ENCODE measurements around the gene GPR156. TPM values are rescaled to one million over a fixed set of nuclear protein-coding genes. Genes with fewer than 3 reads are reported as not detected.
A peak's percentile ranks its signal among the peaks of the same experiment; 100 is the strongest.

Gene GPR156
- total RNA-seq, 1 donor from 2014 or later = 2.0 TPM

DNA sequence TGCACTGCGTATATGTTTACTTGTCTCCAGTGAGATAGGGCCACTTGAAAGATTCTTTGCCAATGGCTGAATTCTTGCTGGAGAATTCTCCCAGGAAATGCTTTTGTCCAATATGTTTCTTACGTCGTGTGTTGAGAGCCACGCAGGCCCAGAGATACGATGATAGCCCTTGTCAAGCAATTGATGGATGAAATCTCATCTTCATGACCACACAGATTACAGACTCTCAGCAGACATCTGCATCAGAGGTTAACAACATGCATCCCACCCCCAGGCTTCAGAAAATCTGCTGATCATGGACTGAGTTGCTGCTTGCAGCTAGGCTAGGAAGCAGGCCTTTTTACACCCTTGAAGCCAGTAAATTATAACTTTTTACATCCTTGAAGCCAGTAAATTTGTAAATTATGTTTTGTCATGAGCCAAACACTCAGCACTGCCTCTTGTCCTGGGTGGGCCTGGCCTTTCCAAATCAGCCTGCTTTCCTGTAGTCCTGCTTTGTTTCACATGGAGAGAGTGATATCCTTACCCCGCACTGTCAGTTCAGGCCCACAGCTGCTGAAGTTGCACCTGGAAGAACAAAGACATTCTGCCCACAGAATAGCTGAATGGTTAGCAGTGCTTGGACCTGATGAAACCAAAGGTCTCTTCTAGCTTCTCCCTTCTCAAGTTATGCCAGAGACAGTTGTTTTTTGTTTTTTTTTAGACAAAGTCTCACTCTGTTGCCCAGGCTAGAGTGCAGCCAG is 84.4 kb downstream of the GPR156 start:
- no peak for DNase-seq (ENCODE audit: low spot score in 2 of 2)
- no peak for FAIRE-seq

DNA sequence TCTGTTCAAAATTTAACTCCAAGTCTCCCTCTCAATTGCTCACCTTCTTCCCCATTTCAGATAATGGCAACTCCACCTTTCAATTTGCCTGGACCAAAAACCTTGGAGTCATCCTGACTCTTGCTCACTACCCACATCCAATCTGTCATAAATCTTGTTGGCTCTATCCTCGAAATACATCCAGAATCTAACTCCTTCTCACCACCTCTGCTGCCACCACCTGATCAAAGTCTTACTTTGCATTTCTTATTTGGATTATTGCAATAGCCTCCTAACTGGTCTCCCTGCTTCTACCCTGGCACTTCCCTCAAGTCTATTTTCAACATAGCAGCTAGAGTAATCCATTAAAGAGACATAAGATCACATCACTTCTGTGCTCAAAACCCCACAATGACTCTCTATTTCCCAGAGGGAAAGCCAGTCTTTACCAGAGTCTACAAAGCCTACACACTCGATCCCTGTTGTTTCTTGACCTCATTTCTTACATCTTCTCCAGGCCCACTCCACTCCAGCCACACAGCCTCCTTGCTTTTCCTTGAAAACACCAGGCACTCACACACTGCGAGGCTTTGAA is 86.6 kb downstream of the GPR156 start:
- FAIRE-seq (no peak), DNase-seq (ENCODE audit: low spot score in 2 of 2) (peak in 1 of 2 donors; percentile 14)

DNA sequence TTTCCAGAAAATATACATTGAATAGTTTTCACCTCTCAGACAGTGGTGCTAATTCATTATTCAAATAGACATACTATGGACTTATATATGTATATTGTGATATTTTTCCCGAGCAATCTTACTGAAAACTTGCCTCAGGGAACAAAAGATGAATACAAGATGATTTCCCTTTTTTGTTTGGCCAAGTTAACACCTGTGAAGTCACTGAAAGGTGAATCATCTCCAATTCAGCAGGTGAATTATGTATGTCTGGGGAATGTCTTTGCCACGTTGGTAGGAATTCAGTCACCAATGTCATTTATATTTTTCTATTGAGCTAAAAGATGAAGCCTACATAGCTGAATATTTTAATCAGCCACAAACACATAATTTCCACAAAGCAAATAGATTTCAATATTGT is 88.2 kb downstream of the GPR156 start:
- FAIRE-seq = no peak
- DNase-seq (ENCODE audit: low spot score in 2 of 2) = no peak

DNA sequence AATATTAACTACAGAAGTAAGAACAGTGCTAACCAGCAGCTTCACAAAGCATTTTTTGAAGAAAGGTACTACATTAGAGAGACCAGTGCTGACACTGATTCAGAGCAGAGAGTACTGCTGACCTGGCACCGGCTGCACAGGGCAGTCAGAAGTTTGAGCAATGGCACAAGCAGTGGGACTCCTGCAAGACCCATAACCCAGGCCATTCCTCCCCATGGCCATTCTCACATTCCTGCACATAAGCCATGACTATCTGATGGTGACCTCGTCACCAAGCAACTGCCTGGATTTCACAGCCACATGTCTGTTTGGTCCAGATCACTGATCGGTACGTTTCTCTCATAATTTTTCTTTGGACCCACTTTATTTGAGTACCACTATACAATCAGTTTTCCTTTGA is 88.7 kb downstream of the GPR156 start:
- FAIRE-seq (no peak), DNase-seq (ENCODE audit: low spot score in 2 of 2) (no peak)

DNA sequence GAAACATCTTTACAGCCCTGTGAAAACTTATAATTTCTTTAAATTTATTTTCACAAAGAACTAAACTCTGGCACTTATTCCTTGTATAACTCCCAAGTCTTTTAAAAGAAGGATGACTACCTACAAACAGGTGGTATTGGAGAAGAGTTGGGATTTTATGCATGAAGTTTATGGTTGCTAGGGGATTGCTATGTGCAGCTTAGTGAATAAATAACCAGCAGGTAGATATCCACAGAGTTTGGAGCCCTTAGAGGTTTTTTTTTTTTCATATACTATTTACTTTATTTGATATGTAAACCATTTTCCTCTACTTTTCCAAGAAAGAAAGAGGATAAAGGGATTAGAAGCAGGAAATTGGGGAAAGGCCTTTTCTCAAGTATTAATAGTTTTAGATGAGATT is 91.5 kb downstream of the GPR156 start:
- FAIRE-seq (no peak), DNase-seq (ENCODE audit: low spot score in 2 of 2) (no peak)

DNA sequence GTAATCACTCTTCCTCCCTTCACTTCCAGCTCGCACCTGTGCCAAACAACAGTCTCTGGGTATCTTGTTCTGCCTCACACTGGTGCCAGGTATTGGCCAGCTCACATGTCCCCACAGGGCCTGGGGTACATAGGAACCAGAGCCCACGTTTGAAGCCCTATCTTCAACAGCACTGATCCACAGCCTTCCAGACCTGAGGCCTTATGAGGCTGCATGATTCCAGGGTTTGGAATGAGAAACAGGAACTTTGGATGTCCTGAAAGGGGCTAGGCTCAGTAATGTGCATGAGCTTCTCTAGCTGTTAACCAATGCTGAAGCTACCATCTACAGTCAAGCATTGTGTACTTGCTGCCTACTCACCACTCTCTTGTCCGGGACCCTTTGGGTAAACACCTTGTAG is 92.4 kb downstream of the GPR156 start:
- FAIRE-seq = no peak
- DNase-seq (ENCODE audit: low spot score in 2 of 2) = no peak

DNA sequence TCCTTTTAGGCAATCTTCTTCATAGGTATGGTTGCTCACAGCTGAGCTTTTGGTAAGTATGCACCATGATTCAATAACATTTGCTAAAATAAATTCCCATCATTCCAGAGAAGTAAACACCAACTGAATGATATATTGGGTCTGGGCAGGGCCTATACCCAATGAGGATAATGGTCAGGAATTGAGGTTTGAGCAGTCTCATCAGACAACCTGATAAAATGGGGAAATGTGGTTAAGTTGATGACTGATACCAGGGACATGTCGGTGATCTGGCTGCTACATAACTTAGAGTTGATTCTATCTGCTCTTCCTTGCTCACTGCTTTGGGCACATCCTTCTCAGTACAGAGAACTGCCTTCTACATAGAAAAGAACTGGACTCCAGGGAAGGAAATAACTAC is 92.9 kb downstream of the GPR156 start:
- FAIRE-seq = no peak
- no peak for DNase-seq (ENCODE audit: low spot score in 2 of 2)

DNA sequence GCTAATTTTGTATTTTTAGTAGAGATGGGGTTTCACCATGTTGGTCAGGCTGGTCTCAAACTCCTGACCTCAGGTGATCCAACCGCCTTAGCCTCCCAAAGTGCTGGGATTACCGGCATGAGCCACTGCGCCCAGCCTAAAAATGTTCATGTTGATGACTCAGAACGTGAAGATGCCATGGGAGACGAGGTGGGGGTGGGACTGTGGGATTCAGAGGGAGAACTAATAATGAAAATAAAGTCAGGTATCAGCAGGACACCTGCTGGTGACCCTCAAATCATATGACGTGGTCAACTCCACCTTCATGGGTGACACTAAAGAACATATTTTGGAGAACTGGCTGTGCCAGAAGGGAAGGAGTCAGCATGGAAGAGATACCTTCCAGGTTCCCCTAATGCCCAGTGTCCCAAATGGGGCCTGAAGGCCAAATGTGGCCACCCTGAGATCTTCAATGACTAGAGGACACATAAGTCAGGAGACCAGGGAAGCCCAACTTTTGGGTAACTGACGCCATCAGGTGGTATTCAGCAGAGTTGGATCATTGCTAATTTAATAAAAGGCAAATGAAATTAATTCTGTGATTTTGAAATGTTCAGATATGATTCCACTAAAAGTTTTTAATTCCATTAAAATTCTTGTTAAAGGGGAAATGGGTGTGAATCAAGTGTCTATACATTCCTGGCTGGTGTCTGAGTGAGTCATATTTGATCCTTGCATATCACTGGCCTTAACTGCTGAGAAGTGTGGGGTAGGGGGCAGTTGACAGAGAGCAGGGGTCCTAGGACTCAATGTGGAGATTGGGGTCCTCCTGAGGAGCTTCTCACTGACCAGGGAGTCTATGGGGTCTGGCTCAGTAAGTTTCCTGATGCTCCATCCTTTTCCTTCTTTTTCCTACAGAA is 102.2 kb downstream of the GPR156 start:
- no peak for DNase-seq (ENCODE audit: low spot score in 2 of 2)
- FAIRE-seq = no peak

DNA sequence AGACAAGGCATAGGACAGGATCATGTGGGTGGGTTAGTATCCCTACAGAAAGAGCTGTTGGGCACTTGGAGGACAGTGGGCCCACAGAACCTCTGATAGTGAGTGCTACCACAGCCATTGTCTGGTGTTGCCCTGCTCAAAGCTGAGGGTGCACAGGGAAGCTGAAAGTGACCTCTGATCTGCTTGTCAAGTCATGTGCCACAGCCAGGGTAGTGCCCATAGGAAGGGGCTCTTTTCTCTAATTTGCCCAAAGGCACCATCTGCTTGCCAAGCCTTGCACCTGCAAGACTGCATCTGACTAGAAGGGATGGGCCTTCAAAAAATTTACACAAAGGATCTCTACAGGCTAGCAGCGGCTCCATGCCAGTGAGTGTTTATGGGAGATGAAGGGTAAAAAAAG is 103.4 kb downstream of the GPR156 start:
- no peak for DNase-seq (ENCODE audit: low spot score in 2 of 2)
- FAIRE-seq = no peak

DNA sequence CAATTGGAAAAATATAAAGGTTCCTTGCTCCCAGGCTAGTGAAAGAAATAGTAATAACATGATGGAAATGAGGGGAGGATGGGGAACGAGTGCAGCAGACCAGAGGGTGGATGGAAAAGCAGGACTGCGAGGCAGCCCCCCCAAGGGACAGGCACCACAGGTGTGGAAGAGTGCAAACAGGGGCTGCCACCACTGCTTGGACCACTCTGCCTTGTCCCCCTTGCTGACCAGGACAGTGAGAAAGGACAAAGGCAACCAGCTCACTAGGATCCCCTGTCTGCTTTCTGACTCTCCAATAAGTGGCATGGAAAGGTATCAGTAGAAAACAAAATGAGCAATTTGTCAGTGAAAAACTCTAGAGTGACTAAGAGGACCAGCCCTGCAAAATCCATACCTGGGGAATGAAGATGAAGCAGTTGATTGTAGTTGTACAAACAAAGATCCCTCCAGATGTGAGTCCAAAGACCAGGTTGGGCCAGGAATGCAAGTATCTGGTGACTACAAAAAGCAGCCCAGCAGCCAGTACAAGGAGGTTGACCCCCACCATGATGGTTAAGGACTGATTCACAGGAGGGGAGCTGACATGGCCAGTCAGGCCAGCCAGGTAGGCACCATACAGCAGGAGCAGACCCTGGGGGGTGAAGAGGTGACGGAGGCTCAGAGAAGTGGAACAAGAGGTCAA is 104.2 kb downstream of the GPR156 start:
- no peak for FAIRE-seq

DNA sequence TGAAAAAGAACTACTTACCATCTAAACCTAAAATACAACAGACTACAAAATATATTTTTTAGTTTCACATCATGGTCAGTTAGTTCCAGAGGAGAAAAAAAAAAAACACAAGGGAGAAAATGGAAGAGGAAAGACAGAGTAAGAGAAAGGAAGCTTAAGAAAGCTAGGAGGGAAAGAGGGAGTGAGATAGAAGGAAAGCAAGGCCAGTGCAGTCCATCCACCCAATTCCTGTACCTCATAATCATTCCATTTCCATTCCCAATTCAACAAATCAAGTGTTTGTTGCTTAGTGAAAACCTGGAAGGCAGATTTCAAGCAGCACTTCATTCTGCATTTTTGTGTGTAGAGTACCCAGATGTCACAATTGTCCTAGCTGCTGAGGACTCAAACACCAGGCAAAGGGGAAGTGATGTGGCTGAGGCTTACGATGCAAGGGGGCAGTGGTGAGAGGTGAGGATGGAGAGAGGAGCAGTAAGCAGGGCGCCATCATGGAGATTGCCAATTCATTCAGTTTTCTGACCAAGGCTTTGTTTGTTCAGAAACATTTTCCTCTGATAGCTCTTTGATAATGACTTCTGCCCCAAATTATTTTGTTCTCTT is 107.2 kb downstream of the GPR156 start:
- DNase-seq (ENCODE audit: low spot score in 2 of 2) (no peak), FAIRE-seq (no peak)

More for the DNA sequence above, 104.2 kb downstream of the GPR156 start:
- DNase-seq (ENCODE audit: low spot score in 2 of 2) = no peak

DNA sequence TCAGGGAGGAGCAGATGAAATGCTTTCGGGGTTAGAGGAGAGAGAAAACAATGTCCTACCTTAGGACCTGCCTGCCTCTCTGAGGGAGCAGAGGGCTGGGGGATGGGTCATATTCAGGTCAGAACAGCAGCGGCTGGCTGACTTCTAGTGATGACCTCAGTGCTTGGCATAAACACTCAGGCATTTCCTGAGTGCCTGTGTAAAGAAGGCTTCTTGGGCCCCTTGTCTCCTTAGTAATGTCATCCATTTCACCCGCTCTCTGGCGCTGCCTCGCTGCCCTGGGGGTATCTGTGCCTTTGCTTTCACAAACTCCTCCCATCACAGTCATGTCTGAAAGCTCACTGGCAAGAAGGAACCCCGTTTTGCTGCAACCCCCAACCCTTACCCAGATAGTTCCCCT is 107.9 kb downstream of the GPR156 start:
- FAIRE-seq (no peak), DNase-seq (ENCODE audit: low spot score in 2 of 2) (no peak)

DNA sequence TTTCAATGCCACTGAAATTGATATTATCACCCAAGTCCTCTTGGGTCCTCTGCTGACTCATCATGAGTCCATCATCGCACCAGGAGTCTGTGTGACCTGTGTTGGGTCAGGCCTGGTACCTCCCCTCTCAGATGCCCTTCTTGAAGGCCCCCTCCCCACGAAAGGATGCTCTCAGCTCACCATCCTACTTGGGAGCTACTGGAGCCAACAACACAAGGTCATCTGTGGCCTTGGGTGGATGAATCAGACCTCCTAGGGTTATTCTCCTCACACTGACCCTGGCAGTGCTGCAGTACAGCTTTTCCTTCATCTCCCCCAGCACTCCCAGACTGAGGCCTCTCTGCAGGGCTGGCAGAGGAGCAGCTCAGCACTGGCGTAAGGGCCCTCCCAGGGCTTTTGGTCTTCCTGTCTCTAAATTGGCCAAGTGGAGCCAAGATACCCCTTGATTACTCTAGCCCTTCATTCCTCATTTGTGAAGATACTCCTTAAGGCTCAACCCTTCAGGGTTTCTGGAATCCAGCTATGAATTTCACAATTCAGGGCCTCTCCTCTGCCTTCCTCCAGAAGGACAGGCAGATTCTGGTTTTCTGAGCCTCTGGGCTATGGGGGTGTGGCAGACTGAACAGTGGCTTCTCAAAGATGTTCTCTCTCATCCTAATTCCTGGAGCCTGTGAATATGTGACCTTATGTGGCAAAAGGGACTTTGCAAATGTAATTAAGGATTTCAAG is 110.0 kb downstream of the GPR156 start:
- DNase-seq (ENCODE audit: low spot score in 2 of 2) (no peak), FAIRE-seq (no peak)

DNA sequence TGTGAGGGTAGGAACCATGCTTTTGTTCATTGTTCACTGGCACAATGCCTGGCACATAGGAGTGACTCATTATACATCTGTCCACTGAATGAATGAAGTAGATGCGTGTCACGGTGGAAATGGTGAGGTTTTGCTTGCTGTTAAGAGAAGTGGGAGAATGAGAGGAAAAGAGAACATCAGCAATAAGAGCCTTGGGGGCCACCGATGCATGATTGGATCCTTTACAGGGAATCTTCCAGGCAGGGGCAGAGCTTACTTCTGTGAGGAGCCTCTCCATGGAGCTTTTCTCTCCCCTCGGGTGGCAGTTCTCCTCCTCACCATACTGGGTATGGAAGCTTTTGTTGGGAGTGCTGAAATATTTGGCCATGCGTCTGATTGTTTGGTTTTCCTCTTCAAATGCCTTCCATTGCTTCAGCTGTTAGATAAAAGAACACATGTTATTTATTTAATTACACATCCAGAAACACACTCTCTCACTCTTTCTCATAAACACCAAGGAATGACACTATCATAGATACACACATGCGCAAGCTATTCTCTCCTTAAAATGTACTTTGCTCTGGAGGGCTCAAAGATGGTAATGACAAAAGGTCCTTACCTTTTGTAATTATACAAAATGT is 111.9 kb downstream of the GPR156 start:
- DNase-seq (ENCODE audit: low spot score in 2 of 2) (no peak), FAIRE-seq (no peak)

DNA sequence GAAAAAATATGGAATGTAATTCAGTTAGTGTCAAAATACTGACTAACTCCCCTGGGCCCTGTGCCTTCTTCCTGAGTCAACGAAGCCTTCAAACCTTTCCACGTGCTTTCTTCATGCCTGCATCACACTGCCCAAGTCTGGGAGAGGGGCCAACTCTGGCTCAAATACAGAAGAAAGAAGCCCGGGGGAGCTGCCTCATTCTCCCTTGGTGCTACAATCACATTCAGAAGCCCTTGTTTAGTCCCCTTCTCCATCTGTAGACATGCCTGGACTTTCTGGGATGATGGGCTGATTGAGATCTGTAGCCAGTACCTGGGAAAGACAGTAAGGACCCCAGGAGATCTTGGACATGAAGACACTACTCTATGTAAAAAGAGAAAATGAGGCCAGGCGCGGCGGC is 113.0 kb downstream of the GPR156 start:
- DNase-seq (ENCODE audit: low spot score in 2 of 2) (no peak), FAIRE-seq (no peak)

DNA sequence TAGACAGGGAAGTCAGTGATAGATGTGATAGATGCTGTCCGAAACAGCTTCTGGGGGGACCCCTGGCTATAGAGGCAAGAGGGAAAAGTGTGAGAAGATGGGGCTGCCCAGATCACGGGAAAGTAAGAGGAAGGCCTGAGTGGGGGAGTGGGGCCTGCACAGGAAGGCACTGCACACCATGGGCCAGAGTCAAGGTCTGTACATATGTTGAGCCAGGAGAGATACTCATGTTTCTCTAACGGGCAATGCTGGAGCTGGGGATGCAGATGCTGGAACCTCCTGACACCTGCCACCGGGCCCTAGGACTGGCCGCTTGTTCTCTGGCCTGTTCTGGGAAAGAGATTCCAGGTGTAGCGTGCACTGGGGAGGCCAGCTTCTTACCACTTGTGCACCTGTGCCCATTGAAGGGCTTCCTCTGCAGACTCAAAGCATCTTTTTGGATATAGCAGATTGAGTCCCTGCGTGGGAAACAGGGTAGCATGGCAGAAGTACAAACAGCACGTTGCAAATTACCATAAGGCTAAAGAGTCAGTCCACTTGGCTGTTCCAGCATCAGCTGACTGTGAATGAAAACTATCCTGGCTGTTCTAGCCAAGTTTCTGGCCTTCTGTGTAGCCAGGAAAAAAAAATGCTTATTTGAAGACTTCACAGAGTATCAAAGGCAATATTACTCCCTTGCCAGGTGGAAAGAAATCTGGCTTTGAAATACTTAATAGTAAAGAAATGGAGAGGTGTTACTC is 113.7 kb downstream of the GPR156 start:
- FAIRE-seq (no peak), DNase-seq (ENCODE audit: low spot score in 2 of 2) (no peak)

DNA sequence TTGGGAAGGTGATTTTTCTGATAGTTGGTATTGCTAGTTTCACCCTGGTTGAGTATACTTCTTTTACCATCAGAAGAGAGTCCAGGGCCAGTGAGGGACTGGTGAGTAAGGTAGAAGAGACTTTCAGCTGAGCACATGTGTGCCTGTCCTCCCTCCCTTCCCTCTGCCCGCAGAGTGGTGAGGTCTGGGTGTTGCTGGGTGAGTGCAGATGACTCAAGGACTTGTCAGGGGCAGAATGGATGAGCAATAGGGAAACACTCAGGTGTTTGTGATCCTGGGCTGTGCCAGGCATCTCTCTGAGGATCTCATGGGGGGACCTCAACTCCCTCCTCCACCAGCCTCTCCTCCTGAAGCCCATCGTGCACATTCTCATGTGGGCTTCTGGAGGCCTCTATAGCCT is 114.8 kb downstream of the GPR156 start:
- no peak for FAIRE-seq

DNA sequence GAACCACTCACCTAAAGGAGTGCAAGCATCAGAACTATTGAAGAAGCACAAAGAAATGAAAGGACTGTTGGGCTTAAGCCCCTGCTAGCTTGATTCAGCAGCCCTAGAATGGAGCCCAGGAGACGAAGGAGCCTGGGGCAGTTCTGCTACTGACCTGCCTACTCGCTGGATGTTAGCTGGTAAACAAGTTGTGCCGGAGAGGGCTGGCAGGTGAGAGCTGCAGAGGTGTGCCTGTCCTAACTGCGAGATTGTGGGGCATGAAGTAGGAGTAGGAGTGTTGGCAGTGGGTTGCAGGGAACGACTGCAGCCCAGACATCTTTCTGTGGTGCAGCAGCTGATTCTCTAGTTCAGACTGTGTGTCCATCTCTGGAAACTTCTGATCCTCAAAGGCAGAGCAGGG is 115.6 kb downstream of the GPR156 start:
- no peak for DNase-seq (ENCODE audit: low spot score in 2 of 2)
- no peak for FAIRE-seq

More for the DNA sequence above, 114.8 kb downstream of the GPR156 start:
- DNase-seq (ENCODE audit: low spot score in 2 of 2) = no peak

DNA sequence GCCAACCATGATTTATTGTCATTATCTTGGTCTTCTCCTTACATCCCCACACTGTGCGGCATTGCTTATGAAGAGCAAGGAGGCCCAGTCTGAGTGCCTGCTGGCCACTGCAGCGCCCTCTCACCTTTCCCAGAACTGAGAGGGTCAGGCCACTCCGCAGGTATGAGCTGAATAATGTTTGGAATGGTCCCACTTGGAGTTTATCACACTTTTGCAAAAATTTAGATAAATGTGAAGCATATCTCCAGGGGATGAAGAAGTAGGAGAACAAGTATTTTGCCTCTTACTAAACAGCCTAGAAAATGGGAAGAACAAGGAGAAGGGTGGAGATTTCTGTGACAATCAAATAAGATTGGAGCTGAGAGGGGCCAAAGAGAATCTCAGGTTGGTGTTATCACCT is 116.4 kb downstream of the GPR156 start:
- no peak for FAIRE-seq
- no peak for DNase-seq (ENCODE audit: low spot score in 2 of 2)

Data from frontal cortex (tissue), 4 donors.